ENCODE results near the gene CDH12. TPM values are rescaled to one million over a fixed set of nuclear protein-coding genes. Genes with fewer than 3 reads are reported as not detected.

CDH12 gene
- total RNA-seq, 4 donors from 2014 or later: not detected

DNA sequence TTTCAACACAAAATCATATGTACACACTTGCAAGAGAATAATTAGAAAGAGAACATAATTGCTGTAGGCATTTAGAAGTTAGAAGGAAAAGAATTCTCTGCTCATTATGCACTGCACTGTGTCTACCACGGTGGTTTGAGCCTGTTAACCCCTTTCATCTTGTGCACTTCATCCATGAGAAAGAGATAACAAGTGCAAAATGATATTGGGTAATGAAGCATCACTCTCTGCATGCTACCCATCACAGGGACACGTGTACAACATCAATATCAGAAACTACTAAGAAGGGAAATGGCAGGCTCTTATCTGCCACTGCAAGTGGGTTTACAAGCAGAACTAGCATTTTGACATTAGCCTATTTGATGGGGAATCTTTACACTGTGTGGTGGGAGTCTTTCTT, 202.6 kb downstream of the CDH12 start:
- Histone ChIP-seq H3K9me3 (no peaks in the 10 kb centered on the region), H3K27ac (no peak overlapping the region), H3K36me3 (no peaks in the 10 kb centered on the region), H3K4me1 (no peaks in the 10 kb centered on the region), H3K27me3 (no peaks in the 10 kb centered on the region), H3K4me3 (replicated peaks in 1 of 3) (no peak overlapping the region)
- TF ChIP-seq, protein P1, sequence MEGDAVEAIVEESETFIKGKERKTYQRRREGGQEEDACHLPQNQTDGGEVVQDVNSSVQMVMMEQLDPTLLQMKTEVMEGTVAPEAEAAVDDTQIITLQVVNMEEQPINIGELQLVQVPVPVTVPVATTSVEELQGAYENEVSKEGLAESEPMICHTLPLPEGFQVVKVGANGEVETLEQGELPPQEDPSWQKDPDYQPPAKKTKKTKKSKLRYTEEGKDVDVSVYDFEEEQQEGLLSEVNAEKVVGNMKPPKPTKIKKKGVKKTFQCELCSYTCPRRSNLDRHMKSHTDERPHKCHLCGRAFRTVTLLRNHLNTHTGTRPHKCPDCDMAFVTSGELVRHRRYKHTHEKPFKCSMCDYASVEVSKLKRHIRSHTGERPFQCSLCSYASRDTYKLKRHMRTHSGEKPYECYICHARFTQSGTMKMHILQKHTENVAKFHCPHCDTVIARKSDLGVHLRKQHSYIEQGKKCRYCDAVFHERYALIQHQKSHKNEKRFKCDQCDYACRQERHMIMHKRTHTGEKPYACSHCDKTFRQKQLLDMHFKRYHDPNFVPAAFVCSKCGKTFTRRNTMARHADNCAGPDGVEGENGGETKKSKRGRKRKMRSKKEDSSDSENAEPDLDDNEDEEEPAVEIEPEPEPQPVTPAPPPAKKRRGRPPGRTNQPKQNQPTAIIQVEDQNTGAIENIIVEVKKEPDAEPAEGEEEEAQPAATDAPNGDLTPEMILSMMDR (IDR thresholded peaks at IDR 0.05): no peak
- no peak for TF ChIP-seq POLR2A (IDR thresholded peaks at IDR 0.05)
- intact Hi-C loops (cut with DNase I): no loop called here
- 39 to 51% methylated on average over 2 of the region's 2 CpGs for WGBS, 2 donors
- no peak for DNase-seq

DNA sequence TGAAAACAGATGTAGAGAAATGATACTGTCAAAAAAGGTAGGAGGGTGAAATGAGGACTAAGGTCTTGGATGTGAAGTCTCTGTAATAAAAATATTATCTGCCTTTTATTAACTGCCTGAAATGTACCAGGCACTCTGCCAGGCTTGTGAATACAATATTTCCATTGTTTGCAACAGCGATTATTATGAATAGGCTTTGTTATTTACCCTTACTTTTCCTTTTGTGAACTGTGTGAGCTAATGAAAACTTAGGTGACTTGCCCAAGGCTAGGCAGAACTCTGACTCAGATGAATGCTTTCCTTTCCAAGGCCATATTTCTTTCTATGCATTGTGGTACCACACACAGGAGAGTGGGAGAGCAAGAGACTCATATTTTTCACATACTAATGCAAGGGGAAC, 204.1 kb downstream of the CDH12 start:
- DNase-seq: no peak
- whole genome bisulfite sequencing, 2 donors: 64 to 74% methylated on average over 1 of the region's 1 CpG
- no peak overlapping the region for H3K27ac ChIP-seq
- no peaks in the 10 kb centered on the region for H3K4me1 ChIP-seq
- intact Hi-C loops (cut with DNase I): no loop called here
- no peaks in the 10 kb centered on the region for H3K36me3 ChIP-seq
- TF ChIP-seq, protein P1 (IDR thresholded peaks at IDR 0.05): no peak
- TF ChIP-seq POLR2A (IDR thresholded peaks at IDR 0.05): no peak
- no peaks in the 10 kb centered on the region for H3K27me3 ChIP-seq
- H3K9me3 ChIP-seq: no peaks in the 10 kb centered on the region
- H3K4me3 ChIP-seq (replicated peaks in 1 of 3): no peak overlapping the region

DNA sequence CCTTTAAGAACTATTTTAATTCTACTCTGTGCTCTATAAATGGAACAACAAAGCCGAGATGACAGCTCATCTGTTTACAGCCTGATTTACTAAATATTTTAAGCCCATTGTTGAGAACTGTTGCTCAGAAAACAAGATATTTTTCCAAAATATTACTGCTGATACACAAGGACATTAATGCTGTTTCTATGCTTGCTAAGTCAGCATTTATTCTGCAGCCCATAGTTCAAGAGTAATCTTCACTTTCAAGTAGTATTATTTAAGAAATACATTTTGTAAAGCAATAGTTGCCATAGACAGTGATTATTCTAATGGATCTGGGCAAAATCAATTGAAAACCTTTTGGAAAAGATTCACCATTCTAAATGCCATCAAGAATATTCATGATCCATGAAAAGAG, 208.3 kb downstream of the CDH12 start:
- no peak for DNase-seq
- 67 to 71% methylated on average over 1 of the region's 1 CpG for WGBS, 2 donors
- H3K9me3 ChIP-seq: no peaks in the 10 kb centered on the region
- no peak overlapping the region for H3K27ac ChIP-seq
- H3K36me3 ChIP-seq: no peaks in the 10 kb centered on the region
- no peaks in the 10 kb centered on the region for H3K27me3 ChIP-seq
- no peaks in the 10 kb centered on the region for H3K4me1 ChIP-seq
- intact Hi-C loops (cut with DNase I): no loop called here
- no peak for TF ChIP-seq POLR2A (IDR thresholded peaks at IDR 0.05)
- TF ChIP-seq, protein P1 (IDR thresholded peaks at IDR 0.05): no peak
- H3K4me3 ChIP-seq (replicated peaks in 1 of 3): no peak overlapping the region

DNA sequence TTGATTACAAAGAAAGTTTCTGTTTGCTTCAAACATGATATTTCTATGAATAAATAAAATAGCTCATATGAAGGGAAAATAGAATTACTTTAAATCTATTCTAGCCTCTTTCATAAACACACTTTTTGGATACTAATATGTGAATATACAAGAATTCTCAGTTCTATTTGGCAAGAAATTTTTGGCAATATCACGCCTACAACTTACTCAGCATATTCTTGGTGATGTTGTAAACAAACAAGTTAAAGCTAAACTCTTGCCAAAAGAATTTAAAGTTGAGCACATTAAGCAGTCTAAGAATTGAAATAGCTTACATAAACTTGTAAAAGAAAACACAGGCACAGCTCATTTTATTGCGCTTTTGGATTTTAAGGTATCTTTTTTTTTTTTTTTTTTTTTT, 209.8 kb downstream of the CDH12 start:
- Histone ChIP-seq H3K4me1 (no peaks in the 10 kb centered on the region), H3K27ac (no peak overlapping the region), H3K9me3 (no peaks in the 10 kb centered on the region), H3K4me3 (replicated peaks in 1 of 3) (no peak overlapping the region), H3K27me3 (no peaks in the 10 kb centered on the region), H3K36me3 (no peaks in the 10 kb centered on the region)
- intact Hi-C loops (cut with DNase I): no loop called here
- DNase-seq: no peak
- WGBS, 2 donors: 70 to 83% methylated on average over 2 of the region's 2 CpGs
- TF ChIP-seq, protein P1 (IDR thresholded peaks at IDR 0.05): no peak
- no peak for TF ChIP-seq POLR2A (IDR thresholded peaks at IDR 0.05)

DNA sequence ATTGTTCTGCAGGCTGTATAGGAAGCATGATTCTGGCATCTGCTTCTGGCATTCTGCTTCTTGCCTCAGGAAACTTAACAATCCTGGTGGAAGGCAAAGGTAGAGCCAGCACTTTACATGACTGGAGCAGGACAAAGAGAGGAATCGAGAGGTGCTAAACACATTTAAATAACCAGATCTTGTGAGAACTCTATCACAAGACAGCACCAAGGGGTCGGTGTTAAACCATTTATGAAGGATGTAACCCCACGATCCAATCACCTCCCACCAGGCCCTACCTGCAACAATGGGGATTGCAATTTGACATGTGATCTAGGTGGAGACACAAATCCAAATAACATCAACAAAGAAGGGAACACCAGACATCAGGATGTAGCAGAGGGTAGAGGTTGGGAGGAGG, 221.5 kb downstream of the CDH12 start:
- H3K4me1 ChIP-seq: no peaks in the 10 kb centered on the region
- WGBS, 2 donors: 53 to 55% methylated on average over 3 of the region's 3 CpGs
- H3K27me3 ChIP-seq: no peaks in the 10 kb centered on the region
- intact Hi-C loops (cut with DNase I): no loop called here
- no peak for DNase-seq
- TF ChIP-seq, protein P1 (IDR thresholded peaks at IDR 0.05): no peak
- TF ChIP-seq POLR2A (IDR thresholded peaks at IDR 0.05): no peak
- no peaks in the 10 kb centered on the region for H3K9me3 ChIP-seq
- no peaks in the 10 kb centered on the region for H3K36me3 ChIP-seq
- H3K27ac ChIP-seq: no peak overlapping the region
- H3K4me3 ChIP-seq (replicated peaks in 1 of 3): no peak overlapping the region

Data from thyroid gland (tissue), 4 donors.